ENCODE results near the gene FCRL6.

FCRL6 gene

DNA sequence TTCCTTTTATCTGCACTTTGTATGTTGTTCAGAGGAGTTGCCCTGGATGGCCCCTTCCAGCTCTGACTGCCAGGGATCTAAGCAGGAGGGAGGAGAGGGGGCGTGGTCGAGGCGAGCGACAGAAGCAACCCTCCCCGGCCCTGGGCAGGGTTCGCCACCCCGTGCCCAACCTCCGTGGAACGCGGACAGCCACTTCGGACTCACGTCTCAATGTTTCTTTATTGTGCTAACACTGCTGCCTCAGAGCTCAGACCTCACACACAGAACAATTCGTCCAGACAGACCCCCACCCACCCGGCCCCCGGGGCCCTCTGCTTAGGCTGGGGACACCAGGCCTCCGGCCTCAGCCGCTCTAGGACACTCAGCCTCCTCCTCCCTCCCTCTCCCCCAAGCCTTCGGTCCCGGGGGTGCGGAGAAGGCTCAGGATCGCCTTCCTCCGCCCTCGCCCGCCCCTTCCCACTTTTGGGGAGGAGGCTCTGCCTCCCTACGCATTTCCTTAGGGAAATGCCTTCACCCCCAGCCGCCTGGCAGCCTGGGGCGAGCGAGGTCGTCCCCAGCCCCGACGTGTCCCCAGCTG, 52.0 kb downstream of the FCRL6 start:
- TF ChIP-seq, protein P1, sequence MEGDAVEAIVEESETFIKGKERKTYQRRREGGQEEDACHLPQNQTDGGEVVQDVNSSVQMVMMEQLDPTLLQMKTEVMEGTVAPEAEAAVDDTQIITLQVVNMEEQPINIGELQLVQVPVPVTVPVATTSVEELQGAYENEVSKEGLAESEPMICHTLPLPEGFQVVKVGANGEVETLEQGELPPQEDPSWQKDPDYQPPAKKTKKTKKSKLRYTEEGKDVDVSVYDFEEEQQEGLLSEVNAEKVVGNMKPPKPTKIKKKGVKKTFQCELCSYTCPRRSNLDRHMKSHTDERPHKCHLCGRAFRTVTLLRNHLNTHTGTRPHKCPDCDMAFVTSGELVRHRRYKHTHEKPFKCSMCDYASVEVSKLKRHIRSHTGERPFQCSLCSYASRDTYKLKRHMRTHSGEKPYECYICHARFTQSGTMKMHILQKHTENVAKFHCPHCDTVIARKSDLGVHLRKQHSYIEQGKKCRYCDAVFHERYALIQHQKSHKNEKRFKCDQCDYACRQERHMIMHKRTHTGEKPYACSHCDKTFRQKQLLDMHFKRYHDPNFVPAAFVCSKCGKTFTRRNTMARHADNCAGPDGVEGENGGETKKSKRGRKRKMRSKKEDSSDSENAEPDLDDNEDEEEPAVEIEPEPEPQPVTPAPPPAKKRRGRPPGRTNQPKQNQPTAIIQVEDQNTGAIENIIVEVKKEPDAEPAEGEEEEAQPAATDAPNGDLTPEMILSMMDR (IDR thresholded peaks at IDR 0.05; ENCODE audit: low read depth, low read length), result no peak
- peak overlapping the region; percentile 64 for H3K4me3 ChIP-seq (ENCODE audit: low read depth, low read length)

DNA sequence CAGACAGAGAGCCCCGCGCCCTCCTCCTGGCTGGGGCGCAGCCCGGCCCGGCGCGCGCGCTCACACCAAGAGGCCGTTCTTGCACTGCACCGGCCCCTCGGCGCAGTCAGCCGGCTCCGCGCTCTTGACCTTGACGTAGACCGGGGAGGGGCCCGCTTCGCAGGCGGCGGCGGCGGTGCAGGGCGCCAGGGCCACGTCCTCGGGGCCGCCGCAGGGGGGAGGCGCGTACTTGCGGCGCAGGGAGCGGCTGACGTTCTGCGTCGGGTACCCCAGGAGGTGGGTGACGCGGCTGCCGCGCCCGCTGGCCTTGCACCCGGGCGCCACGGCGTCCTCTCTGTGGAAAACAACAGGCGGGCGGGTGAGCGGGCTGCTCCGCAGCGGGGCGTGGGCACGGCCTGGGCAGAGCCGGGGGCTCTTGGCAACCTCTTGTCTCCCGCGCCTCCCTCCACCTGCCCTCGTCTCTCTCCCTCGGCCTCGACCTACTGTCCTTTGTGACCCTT, 52.6 kb downstream of the FCRL6 start:
- H3K4me3 ChIP-seq (ENCODE audit: low read depth, low read length), result peak overlapping the region; percentile 64
- TF ChIP-seq, protein P1 (IDR thresholded peaks at IDR 0.05; ENCODE audit: low read depth, low read length), result no peak

DNA sequence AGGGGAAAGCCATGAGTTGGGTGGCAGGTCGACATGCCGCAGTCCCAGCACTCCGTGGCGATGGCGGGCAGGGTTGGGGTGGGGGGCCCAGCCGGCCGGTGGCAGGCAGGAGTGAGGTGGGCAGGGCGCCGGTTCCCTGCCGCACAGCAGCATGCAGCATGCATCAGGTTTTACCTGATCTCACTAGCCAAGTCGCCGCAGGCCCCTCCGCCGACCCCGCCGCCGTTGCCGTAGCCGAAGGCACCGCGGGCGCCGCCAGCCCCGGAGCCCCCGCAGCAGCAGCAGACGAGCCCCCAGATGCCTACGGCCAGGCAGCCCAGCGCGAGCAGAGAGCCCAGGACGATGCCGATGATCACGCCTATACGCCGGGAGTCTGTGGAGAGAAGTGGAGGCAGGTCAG, 53.5 kb downstream of the FCRL6 start:
- TF ChIP-seq, protein P1 (IDR thresholded peaks at IDR 0.05; ENCODE audit: low read depth, low read length), result no peak

DNA sequence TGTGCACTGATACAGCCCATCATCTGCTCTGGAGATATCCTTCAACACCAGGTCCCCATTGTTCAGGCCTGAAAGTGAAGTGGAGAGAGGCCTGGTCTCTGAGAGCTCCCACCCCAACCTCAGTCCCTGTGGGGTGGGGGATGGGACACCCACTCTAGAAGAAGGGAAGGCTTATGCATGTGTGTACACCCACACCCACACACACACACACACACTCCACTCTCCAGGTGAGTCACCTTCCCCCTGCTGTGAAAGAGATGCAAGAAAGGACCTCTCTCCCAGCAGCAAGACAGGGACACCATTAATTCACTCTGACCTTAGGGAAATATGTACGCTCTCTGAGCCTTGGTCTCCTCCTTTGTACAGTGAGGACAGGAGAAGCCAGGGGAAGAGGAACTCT, 54.4 kb downstream of the FCRL6 start:
- TF ChIP-seq, protein P1 (IDR thresholded peaks at IDR 0.05; ENCODE audit: low read depth, low read length), result no peak
- H3K4me3 ChIP-seq (ENCODE audit: low read depth, low read length), result no peak overlapping the region

More for the DNA sequence above, 53.5 kb downstream of the FCRL6 start:
- no peak overlapping the region for H3K4me3 ChIP-seq (ENCODE audit: low read depth, low read length)

DNA sequence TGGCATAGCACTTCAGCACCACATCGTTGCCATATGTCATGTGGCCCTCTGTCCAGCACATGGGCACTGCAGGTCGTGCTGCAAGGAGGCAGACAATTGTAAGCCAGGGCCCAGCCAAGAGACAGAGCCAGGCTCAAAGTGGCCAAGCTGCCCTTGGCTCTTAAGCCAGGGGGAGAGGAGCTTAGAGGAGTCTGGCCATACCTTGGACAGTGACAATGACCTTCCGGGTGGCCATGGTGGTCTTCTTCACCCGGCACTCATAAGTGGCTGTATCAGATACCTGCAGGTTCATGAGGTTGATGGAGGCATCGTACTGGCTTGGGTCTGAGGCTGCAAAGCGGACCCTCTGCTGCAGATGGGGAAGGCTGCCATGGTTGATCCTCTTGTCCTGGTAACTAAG, 55.7 kb downstream of the FCRL6 start:
- TF ChIP-seq, protein P1 (IDR thresholded peaks at IDR 0.05; ENCODE audit: low read depth, low read length), result no peak

DNA sequence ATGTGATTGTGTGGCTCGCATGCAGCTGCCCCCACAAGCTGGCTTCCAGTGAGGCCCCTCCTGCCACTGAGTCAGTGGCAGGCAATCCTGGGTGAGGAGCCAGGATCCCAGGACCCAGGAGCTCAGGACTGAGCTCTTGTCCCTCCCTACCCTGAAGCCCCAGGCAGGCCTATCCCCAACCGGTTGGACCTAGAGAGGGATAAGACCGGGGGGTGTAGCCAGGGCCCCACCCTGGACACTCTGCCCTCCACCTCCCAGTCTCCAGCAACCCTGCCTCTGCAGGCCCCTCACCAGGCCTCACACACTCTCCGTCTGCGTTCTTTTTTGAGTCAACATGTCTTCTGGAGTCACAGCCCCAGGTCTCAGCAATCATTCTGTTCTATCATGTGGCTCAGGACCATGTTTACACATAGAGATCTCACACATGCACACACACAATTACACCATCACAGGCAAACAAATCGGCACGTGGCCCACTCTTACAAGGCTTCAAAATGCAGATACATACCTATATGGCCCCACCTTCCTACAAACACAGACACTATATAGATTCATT, 57.7 kb downstream of the FCRL6 start:
- no peak overlapping the region for H3K4me3 ChIP-seq (ENCODE audit: low read depth, low read length)
- TF ChIP-seq, protein P1 (IDR thresholded peaks at IDR 0.05; ENCODE audit: low read depth, low read length), result no peak

More for the DNA sequence above, 55.7 kb downstream of the FCRL6 start:
- no peak overlapping the region for H3K4me3 ChIP-seq (ENCODE audit: low read depth, low read length)

DNA sequence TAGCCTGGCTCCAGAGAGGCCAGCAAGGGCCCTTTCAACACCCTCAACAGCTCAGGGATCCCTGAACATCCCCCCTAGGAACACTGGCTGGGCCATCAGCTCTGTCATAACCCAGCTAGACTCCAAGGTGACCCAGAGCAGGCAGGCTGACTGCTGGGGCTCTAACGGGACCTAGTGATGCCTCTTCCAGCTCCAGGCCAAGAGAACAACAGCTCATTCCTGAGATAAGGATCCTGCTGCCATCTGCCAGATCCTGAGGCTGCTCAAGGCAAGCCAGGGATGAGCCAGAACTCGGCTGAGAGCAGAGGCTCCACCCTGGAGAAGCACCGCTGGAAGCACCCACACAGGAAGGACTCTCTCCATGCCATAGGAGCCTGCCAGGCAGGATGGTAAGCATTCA, 58.3 kb downstream of the FCRL6 start:
- H3K4me3 ChIP-seq (ENCODE audit: low read depth, low read length), result no peak overlapping the region
- TF ChIP-seq, protein P1 (IDR thresholded peaks at IDR 0.05; ENCODE audit: low read depth, low read length), result no peak

All from WI38 (cell line).